GM12891 (cell line): Measurements from ENCODE around the gene GRM4.

Source experiments
- POLR2A ChIP-seq: IDR thresholded peaks from 2 replicates; pipeline ENCODE4 v1.6.1; 2011; ENCODE audit warnings: low read depth, low read length, control low read depth
- POLR2AphosphoS5 ChIP-seq: IDR thresholded peaks from 2 replicates; pipeline ENCODE4 v1.6.1; 2011; ENCODE audit warnings: low read depth, low read length, control low read depth
- POU2F2 ChIP-seq: IDR thresholded peaks from 2 replicates; pipeline ENCODE4 v1.6.1; 2011; ENCODE audit warnings: low read depth, mild to moderate bottlenecking, control low read depth, low read length, moderate library complexity
- TAF1 ChIP-seq: IDR thresholded peaks from 2 replicates; pipeline ENCODE4 v1.6.1; 2011; ENCODE audit warnings: low read depth, low read length, control low read depth

DNA sequence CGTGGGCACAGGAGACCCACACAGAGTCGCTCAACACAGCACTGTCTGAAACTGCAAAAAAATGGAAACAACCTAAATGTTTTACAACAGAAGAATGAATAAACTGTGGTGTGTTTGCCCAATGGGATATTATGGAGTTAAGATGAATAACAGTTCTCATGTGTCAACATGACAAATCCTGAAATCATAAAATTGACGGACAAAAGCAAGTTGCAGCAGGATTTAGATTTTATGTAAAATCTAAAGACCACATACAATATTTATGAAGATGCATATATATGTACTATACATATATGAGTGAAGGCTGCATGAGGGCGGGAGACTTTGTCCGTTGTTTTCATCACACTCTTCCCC lies 79.7 kb downstream of the GRM4 start:
- TF ChIP-seq POLR2AphosphoS5 (no peak), POLR2A (no peak), TAF1 (no peak), POU2F2 (no peak)
